WTC11 (cell line): ENCODE measurements around the gene MRPL9. TPM values are rescaled to one million over a fixed set of nuclear protein-coding genes. Genes with fewer than 3 reads are reported as not detected.
A peak's percentile ranks its signal among the peaks of the same experiment; 100 is the strongest.

Experiments used
- ATAC-seq: fragments of 200-7000 bp; cut with Tn5 transposase; 2 replicates; pipeline ENCODE4 v1.10.0; 2021; ENCODE audit warnings: mild to moderate bottlenecking, moderate library complexity
- CTCF ChIA-PET: fragments of 300-600 bp; sonication (Branson Sonifier 250); formaldehyde crosslinking; loops from one replicate; lab custom pipeline; 2021; ENCODE audit warnings: antibody characterized with exemption; lab: Charles Lee
- POLR2A ChIA-PET: fragments of 350-600 bp; sonication (Branson Sonifier 250); formaldehyde crosslinking; loops from one replicate; lab custom pipeline; 2021; ENCODE audit warnings: antibody characterized with exemption; lab: Charles Lee
- DNase-seq: peaks from one replicate; pipeline ENCODE4 v3.0.0; 2021; ENCODE audit warnings: low spot score
- H3K27ac Mint-ChIP-seq: 2 replicates; pipeline ENCODE4 v1.8.0; 2021; ENCODE audit warnings: mixed read lengths
- H3K27me3 Mint-ChIP-seq: 2 replicates; pipeline ENCODE4 v1.8.0; 2021; ENCODE audit warnings: low read depth, mild to moderate bottlenecking, moderate library complexity, mixed read lengths
- H3K36me3 Mint-ChIP-seq: 2 replicates; pipeline ENCODE4 v1.8.0; 2021; ENCODE audit warnings: mixed read lengths
- H3K4me1 Mint-ChIP-seq: 2 replicates; pipeline ENCODE4 v1.8.0; 2022; ENCODE audit warnings: mixed read lengths
- H3K4me3 Mint-ChIP-seq: 2 replicates; pipeline ENCODE4 v1.8.0; 2021; ENCODE audit warnings: mild to moderate bottlenecking, moderate library complexity, mixed read lengths
- H3K9me3 Mint-ChIP-seq: 2 replicates; pipeline ENCODE4 v1.8.0; 2021; ENCODE audit warnings: mixed read lengths
- ATF1 ChIP-seq: sonication (generic); formaldehyde crosslinking; IDR thresholded peaks from 2 replicates; pipeline ENCODE4 v1.8.1; 2023; ENCODE audit warnings: mild to moderate bottlenecking, moderate library complexity, missing genetic modification reagents
- ATF2 ChIP-seq: sonication (generic); formaldehyde crosslinking; IDR thresholded peaks from 2 replicates; pipeline ENCODE4 v1.8.1; 2022; ENCODE audit warnings: low read depth, missing genetic modification reagents, borderline replicate concordance
- CBFB ChIP-seq: sonication (generic); formaldehyde crosslinking; IDR thresholded peaks from 2 replicates; pipeline ENCODE4 v1.8.1; 2022; ENCODE audit warnings: mild to moderate bottlenecking, low read depth, missing genetic modification reagents
- CREB1 ChIP-seq: sonication (generic); formaldehyde crosslinking; IDR thresholded peaks from 2 replicates; pipeline ENCODE4 v1.8.0; 2023; ENCODE audit warnings: mild to moderate bottlenecking, missing genetic modification reagents
- E2F1 ChIP-seq: sonication (generic); formaldehyde crosslinking; IDR thresholded peaks from 2 replicates; pipeline ENCODE4 v1.8.0; 2022; ENCODE audit warnings: mild to moderate bottlenecking, missing genetic modification reagents
- ELF4 ChIP-seq: sonication (generic); formaldehyde crosslinking; IDR thresholded peaks from 2 replicates; pipeline ENCODE4 v1.8.1; 2022; ENCODE audit warnings: low read depth, mild to moderate bottlenecking, moderate library complexity, missing genetic modification reagents
- GABPB1 ChIP-seq: sonication (generic); formaldehyde crosslinking; IDR thresholded peaks from 2 replicates; pipeline ENCODE4 v1.8.1; 2023; ENCODE audit warnings: mild to moderate bottlenecking, missing genetic modification reagents
- GTF2I ChIP-seq: fragments of 250-450 bp; sonication (Bioruptor Pico); conservative IDR thresholded peaks from 2 replicates; pipeline ENCODE4 v1.4.0; 2021; ENCODE audit warnings: mild to moderate bottlenecking
- MYBL2 ChIP-seq: sonication (generic); formaldehyde crosslinking; IDR thresholded peaks from 2 replicates; pipeline ENCODE4 v1.8.1; 2023; ENCODE audit warnings: mild to moderate bottlenecking, moderate library complexity, missing genetic modification reagents
- PRRX2 ChIP-seq: fragments of 250-450 bp; sonication (Bioruptor Pico); IDR thresholded peaks from 2 replicates; pipeline ENCODE4 v1.8.0; 2021; ENCODE audit warnings: mild to moderate bottlenecking
- RORB ChIP-seq: fragments of 250-450 bp; sonication (Bioruptor Pico); IDR thresholded peaks from 2 replicates; pipeline ENCODE4 v1.9.0; 2021; ENCODE audit warnings: mild to moderate bottlenecking
- SMAD3 ChIP-seq: sonication (generic); formaldehyde crosslinking; IDR thresholded peaks from 2 replicates; pipeline ENCODE4 v1.8.0; 2022; ENCODE audit warnings: missing genetic modification reagents, mild to moderate bottlenecking, borderline replicate concordance
- SMAD4 ChIP-seq: sonication (generic); formaldehyde crosslinking; IDR thresholded peaks from 2 replicates; pipeline ENCODE4 v1.8.0; 2022; ENCODE audit warnings: mild to moderate bottlenecking, missing genetic modification reagents
- TCF7 ChIP-seq: sonication (generic); formaldehyde crosslinking; IDR thresholded peaks from 2 replicates; pipeline ENCODE4 v1.8.0; 2022; ENCODE audit warnings: mild to moderate bottlenecking, low read depth, missing genetic modification reagents, moderate library complexity
- USF1 ChIP-seq: sonication (generic); formaldehyde crosslinking; IDR thresholded peaks from 2 replicates; pipeline ENCODE4 v1.8.0; 2022; ENCODE audit warnings: mild to moderate bottlenecking, missing genetic modification reagents
- ZBTB21 ChIP-seq: sonication (generic); formaldehyde crosslinking; IDR thresholded peaks from 2 replicates; pipeline ENCODE4 v1.8.1; 2023; ENCODE audit warnings: mild to moderate bottlenecking, missing genetic modification reagents, borderline replicate concordance
- ZNF121 ChIP-seq: sonication (generic); formaldehyde crosslinking; IDR thresholded peaks from 2 replicates; pipeline ENCODE4 v1.8.0; 2023; ENCODE audit warnings: missing genetic modification reagents
- ZNF317 ChIP-seq: sonication (generic); formaldehyde crosslinking; IDR thresholded peaks from 2 replicates; pipeline ENCODE4 v1.8.1; 2023; ENCODE audit warnings: low read depth, mild to moderate bottlenecking, moderate library complexity, missing genetic modification reagents, borderline replicate concordance
- ZNF416 ChIP-seq: fragments of 250-450 bp; sonication (Bioruptor Pico); IDR thresholded peaks from 2 replicates; pipeline ENCODE4 v1.9.0; 2021; ENCODE audit warnings: mild to moderate bottlenecking, inconsistent platforms
- ZNF423 ChIP-seq: fragments of 250-450 bp; sonication (Bioruptor Pico); IDR thresholded peaks from 2 replicates; pipeline ENCODE4 v2.1.2; 2022; ENCODE audit warnings: mild to moderate bottlenecking, moderate library complexity
- total RNA-seq: library from RNA; stranded (reverse); gene quantifications from 3 replicates; pipeline ENCODE4 v1.2.3, GENCODE V29; 2021
- TF ChIP-seq, protein P1 (sequence below): sonication (generic); formaldehyde crosslinking; IDR thresholded peaks from 2 replicates; pipeline ENCODE4 v1.8.0; 2022; ENCODE audit warnings: missing genetic modification reagents
- TF ChIP-seq, protein P2 (sequence below): sonication (generic); formaldehyde crosslinking; IDR thresholded peaks from 2 replicates; pipeline ENCODE4 v1.8.1; 2022; ENCODE audit warnings: low read depth, mild to moderate bottlenecking, moderate library complexity, missing genetic modification reagents, borderline replicate concordance
- TF ChIP-seq, protein P3 (sequence below): sonication (generic); formaldehyde crosslinking; IDR thresholded peaks from 2 replicates; pipeline ENCODE4 v1.8.1; 2023; ENCODE audit warnings: mild to moderate bottlenecking, missing genetic modification reagents
- TF ChIP-seq, protein P4 (sequence below): fragments of 250-450 bp; sonication (Bioruptor Pico); IDR thresholded peaks from 2 replicates; pipeline ENCODE4 v1.9.0; 2021; ENCODE audit warnings: mild to moderate bottlenecking

MRPL9 gene
- total RNA-seq, 1 experiment from 2014 or later, result 99.3 TPM

DNA sequence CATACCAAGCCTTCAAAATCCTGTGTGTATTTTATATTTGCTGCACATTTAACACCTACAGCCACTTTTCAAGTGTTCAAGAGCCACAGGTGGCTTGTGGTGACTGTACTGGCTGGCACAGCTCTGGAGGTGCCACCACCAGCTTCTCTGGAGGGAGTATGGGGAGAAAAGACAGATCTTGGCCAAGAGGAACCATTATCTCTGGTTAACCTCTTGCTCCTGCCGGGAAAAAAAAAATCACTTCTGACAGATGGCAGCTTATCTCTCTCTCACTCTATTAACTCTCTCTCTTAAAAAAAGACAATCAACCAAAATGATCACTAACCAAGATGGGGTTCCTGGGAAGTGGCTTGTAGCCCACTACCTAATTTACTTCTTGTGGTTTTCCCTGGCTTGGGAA lies 43.2 kb downstream of the MRPL9 start (continued):
- TF ChIP-seq, protein P1, sequence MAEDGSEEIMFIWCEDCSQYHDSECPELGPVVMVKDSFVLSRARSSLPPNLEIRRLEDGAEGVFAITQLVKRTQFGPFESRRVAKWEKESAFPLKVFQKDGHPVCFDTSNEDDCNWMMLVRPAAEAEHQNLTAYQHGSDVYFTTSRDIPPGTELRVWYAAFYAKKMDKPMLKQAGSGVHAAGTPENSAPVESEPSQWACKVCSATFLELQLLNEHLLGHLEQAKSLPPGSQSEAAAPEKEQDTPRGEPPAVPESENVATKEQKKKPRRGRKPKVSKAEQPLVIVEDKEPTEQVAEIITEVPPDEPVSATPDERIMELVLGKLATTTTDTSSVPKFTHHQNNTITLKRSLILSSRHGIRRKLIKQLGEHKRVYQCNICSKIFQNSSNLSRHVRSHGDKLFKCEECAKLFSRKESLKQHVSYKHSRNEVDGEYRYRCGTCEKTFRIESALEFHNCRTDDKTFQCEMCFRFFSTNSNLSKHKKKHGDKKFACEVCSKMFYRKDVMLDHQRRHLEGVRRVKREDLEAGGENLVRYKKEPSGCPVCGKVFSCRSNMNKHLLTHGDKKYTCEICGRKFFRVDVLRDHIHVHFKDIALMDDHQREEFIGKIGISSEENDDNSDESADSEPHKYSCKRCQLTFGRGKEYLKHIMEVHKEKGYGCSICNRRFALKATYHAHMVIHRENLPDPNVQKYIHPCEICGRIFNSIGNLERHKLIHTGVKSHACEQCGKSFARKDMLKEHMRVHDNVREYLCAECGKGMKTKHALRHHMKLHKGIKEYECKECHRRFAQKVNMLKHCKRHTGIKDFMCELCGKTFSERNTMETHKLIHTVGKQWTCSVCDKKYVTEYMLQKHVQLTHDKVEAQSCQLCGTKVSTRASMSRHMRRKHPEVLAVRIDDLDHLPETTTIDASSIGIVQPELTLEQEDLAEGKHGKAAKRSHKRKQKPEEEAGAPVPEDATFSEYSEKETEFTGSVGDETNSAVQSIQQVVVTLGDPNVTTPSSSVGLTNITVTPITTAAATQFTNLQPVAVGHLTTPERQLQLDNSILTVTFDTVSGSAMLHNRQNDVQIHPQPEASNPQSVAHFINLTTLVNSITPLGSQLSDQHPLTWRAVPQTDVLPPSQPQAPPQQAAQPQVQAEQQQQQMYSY, result no peak
- no peak for TF ChIP-seq GABPB1 (CRISPR knock-in tag)

DNA sequence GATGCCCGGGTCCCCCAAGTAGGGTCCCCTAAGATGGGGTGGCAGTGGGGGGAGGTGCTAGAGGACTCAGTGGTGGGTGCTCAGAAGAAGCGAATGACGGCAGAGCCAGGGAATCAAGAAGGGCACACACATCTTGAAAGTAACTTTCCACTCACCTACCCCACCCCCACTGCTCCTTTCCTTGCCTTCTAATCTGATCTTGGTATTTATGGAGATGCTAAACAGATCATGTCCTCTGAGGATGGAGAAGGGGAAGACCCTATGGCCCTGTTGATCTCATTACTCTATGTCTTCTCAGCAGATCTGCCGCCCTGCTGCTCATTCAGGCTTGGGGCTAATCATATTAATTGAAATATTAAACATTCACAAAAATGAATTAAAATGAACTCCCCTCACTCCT lies 44.6 kb downstream of the MRPL9 start:
- CTCF ChIA-PET, result no interaction called here
- H3K4me1 Mint-ChIP-seq, result peaks cover 32% of the 10 kb centered on the region
- no peaks in the 10 kb centered on the region for H3K9me3 Mint-ChIP-seq
- POLR2A ChIA-PET, result no interaction called here
- no peak overlapping the region for H3K4me3 Mint-ChIP-seq
- peaks cover 76% of the 10 kb centered on the region for H3K27me3 Mint-ChIP-seq
- no peak for ATAC-seq
- no peaks in the 10 kb centered on the region for H3K36me3 Mint-ChIP-seq
- H3K27ac Mint-ChIP-seq, result no peak overlapping the region
- DNase-seq, result no peak
- TF ChIP-seq PRRX2 (no peak), TCF7 (CRISPR knock-in tag) (no peak), CREB1 (CRISPR knock-in tag) (no peak), SMAD3 (CRISPR knock-in tag) (no peak), CBFB (no peak), ZNF423 (CRISPR knock-in tag) (no peak), SMAD4 (CRISPR knock-in tag) (no peak), ATF1 (CRISPR knock-in tag) (no peak), GTF2I (CRISPR knock-in tag) (no peak)

DNA sequence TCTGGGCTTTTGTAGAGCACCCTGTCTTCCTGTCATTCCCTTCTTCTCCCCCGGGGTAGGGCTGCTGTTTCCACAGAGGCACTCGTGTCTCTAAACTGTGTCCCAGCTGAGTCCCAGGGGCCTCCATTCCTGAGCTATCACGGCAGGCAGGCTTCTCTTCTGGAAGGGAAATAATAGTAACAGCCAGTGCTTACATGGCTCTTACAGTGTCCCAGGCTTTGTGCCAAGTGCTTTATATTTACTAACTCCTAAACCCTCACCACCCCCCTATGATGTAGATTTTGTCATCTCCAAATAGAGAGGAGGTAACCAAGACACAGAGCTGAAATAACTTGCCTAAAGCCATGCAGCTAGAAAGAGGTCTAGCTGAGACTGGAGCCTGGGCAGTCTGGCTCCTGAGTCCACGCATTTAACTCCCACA lies 45.3 kb downstream of the MRPL9 start:
- Mint-ChIP-seq H3K4me3 (0 out of 2 replicates have a peak overlapping the region, but pooled peaks have one; percentile 71), H3K9me3 (no peaks in the 10 kb centered on the region), H3K27me3 (peaks cover 69% of the 10 kb centered on the region), H3K4me1 (peaks cover 31% of the 10 kb centered on the region), H3K36me3 (no peaks in the 10 kb centered on the region), H3K27ac (no peak overlapping the region)
- DNase-seq (no peak), ATAC-seq (no peak)
- ChIA-PET POLR2A (no interaction called here), CTCF (interaction anchor here (3.4 to 3.9 kb wide), 3 partner anchors 10 to 124 kb away, joined by 17 to 48 read pairs (median 44); no protein-coding TSS in a partner anchor)
- TF ChIP-seq, protein P2, sequence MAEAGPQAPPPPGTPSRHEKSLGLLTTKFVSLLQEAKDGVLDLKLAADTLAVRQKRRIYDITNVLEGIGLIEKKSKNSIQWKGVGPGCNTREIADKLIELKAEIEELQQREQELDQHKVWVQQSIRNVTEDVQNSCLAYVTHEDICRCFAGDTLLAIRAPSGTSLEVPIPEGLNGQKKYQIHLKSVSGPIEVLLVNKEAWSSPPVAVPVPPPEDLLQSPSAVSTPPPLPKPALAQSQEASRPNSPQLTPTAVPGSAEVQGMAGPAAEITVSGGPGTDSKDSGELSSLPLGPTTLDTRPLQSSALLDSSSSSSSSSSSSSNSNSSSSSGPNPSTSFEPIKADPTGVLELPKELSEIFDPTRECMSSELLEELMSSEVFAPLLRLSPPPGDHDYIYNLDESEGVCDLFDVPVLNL (CRISPR knock-in tag), result no peak
- TF ChIP-seq ZNF317 (CRISPR knock-in tag) (no peak), RORB (CRISPR knock-in tag) (no peak), ATF2 (CRISPR knock-in tag) (no peak), ELF4 (no peak), MYBL2 (CRISPR knock-in tag) (no peak), USF1 (CRISPR knock-in tag) (no peak), GTF2I (CRISPR knock-in tag) (no peak), ZNF121 (CRISPR knock-in tag) (no peak), ZNF416 (CRISPR knock-in tag) (no peak), E2F1 (CRISPR knock-in tag) (no peak), ZBTB21 (no peak)
- TF ChIP-seq, protein P3, sequence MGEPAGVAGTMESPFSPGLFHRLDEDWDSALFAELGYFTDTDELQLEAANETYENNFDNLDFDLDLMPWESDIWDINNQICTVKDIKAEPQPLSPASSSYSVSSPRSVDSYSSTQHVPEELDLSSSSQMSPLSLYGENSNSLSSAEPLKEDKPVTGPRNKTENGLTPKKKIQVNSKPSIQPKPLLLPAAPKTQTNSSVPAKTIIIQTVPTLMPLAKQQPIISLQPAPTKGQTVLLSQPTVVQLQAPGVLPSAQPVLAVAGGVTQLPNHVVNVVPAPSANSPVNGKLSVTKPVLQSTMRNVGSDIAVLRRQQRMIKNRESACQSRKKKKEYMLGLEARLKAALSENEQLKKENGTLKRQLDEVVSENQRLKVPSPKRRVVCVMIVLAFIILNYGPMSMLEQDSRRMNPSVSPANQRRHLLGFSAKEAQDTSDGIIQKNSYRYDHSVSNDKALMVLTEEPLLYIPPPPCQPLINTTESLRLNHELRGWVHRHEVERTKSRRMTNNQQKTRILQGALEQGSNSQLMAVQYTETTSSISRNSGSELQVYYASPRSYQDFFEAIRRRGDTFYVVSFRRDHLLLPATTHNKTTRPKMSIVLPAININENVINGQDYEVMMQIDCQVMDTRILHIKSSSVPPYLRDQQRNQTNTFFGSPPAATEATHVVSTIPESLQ (CRISPR knock-in tag), result no peak
- TF ChIP-seq, protein P4, sequence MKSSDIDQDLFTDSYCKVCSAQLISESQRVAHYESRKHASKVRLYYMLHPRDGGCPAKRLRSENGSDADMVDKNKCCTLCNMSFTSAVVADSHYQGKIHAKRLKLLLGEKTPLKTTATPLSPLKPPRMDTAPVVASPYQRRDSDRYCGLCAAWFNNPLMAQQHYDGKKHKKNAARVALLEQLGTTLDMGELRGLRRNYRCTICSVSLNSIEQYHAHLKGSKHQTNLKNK (CRISPR knock-in tag), result no peak
